Measurements from ENCODE around the gene GLYATL1.

GLYATL1 gene

GRCh38 chr11:58958500-58958899 lies 19.2 kb downstream of the GLYATL1 start:
- no peaks in the 10 kb centered on the region for H3K9me3 ChIP-seq (ENCODE audit: control insufficient read depth, insufficient read depth, low read length)
- peaks cover 13% of the 10 kb centered on the region for H3K4me1 ChIP-seq (ENCODE audit: control insufficient read depth, insufficient read depth, low read length)
- no peaks in the 10 kb centered on the region for H3K36me3 ChIP-seq (ENCODE audit: control insufficient read depth, insufficient read depth, low read length)
- peaks cover 8% of the 10 kb centered on the region for H3K27me3 ChIP-seq (ENCODE audit: control insufficient read depth, insufficient read depth, low read length)
- H3K4me3 ChIP-seq (ENCODE audit: low read depth, low read length) = no peak overlapping the region
- H3K9ac ChIP-seq (ENCODE audit: low read depth, low read length) = no peak overlapping the region

GRCh38 chr11:58963551-58964104 lies 24.3 kb downstream of the GLYATL1 start:
- H3K4me1 ChIP-seq (ENCODE audit: control insufficient read depth, insufficient read depth, low read length) = no peaks in the 10 kb centered on the region
- peak overlapping the region; percentile 56 for H3K4me3 ChIP-seq (ENCODE audit: low read depth, low read length)
- H3K27me3 ChIP-seq (ENCODE audit: control insufficient read depth, insufficient read depth, low read length) = peaks cover 55% of the 10 kb centered on the region
- H3K9ac ChIP-seq (ENCODE audit: low read depth, low read length) = no peak overlapping the region
- no peaks in the 10 kb centered on the region for H3K9me3 ChIP-seq (ENCODE audit: control insufficient read depth, insufficient read depth, low read length)
- no peaks in the 10 kb centered on the region for H3K36me3 ChIP-seq (ENCODE audit: control insufficient read depth, insufficient read depth, low read length)

- H3K4me3 ChIP-seq (ENCODE audit: low read depth, low read length) = no peak overlapping the region
- H3K36me3 ChIP-seq (ENCODE audit: control insufficient read depth, insufficient read depth, low read length) = no peaks in the 10 kb centered on the region
- no peaks in the 10 kb centered on the region for H3K9me3 ChIP-seq (ENCODE audit: control insufficient read depth, insufficient read depth, low read length)
- H3K27me3 ChIP-seq (ENCODE audit: control insufficient read depth, insufficient read depth, low read length) = peaks cover 67% of the 10 kb centered on the region
- no peak overlapping the region for H3K9ac ChIP-seq (ENCODE audit: low read depth, low read length)
- H3K4me1 ChIP-seq (ENCODE audit: control insufficient read depth, insufficient read depth, low read length) = no peaks in the 10 kb centered on the region
Observed at GRCh38 chr11:58965246-58965985, 26.1 kb downstream of the GLYATL1 start.

GRCh38 chr11:58968251-58968711 lies 29.0 kb downstream of the GLYATL1 start:
- no peaks in the 10 kb centered on the region for H3K9me3 ChIP-seq (ENCODE audit: control insufficient read depth, insufficient read depth, low read length)
- no peak overlapping the region for H3K9ac ChIP-seq (ENCODE audit: low read depth, low read length)
- peaks cover 60% of the 10 kb centered on the region for H3K27me3 ChIP-seq (ENCODE audit: control insufficient read depth, insufficient read depth, low read length)
- H3K4me1 ChIP-seq (ENCODE audit: control insufficient read depth, insufficient read depth, low read length) = no peaks in the 10 kb centered on the region
- no peaks in the 10 kb centered on the region for H3K36me3 ChIP-seq (ENCODE audit: control insufficient read depth, insufficient read depth, low read length)
- H3K4me3 ChIP-seq (ENCODE audit: low read depth, low read length) = peak overlapping the region; percentile 43

- H3K4me1 ChIP-seq (ENCODE audit: control insufficient read depth, insufficient read depth, low read length) = no peaks in the 10 kb centered on the region
- no peaks in the 10 kb centered on the region for H3K36me3 ChIP-seq (ENCODE audit: control insufficient read depth, insufficient read depth, low read length)
- H3K9me3 ChIP-seq (ENCODE audit: control insufficient read depth, insufficient read depth, low read length) = no peaks in the 10 kb centered on the region
- no peak overlapping the region for H3K4me3 ChIP-seq (ENCODE audit: low read depth, low read length)
- H3K9ac ChIP-seq (ENCODE audit: low read depth, low read length) = no peak overlapping the region
- no peaks in the 10 kb centered on the region for H3K27me3 ChIP-seq (ENCODE audit: control insufficient read depth, insufficient read depth, low read length)
Observed at GRCh38 chr11:58977470-58977869, 38.2 kb downstream of the GLYATL1 start.

GRCh38 chr11:58979222-58979621 lies 39.9 kb downstream of the GLYATL1 start:
- no peaks in the 10 kb centered on the region for H3K36me3 ChIP-seq (ENCODE audit: control insufficient read depth, insufficient read depth, low read length)
- no peak overlapping the region for H3K4me3 ChIP-seq (ENCODE audit: low read depth, low read length)
- H3K4me1 ChIP-seq (ENCODE audit: control insufficient read depth, insufficient read depth, low read length) = no peaks in the 10 kb centered on the region
- H3K9ac ChIP-seq (ENCODE audit: low read depth, low read length) = no peak overlapping the region
- no peaks in the 10 kb centered on the region for H3K27me3 ChIP-seq (ENCODE audit: control insufficient read depth, insufficient read depth, low read length)
- no peaks in the 10 kb centered on the region for H3K9me3 ChIP-seq (ENCODE audit: control insufficient read depth, insufficient read depth, low read length)

- no peaks in the 10 kb centered on the region for H3K4me1 ChIP-seq (ENCODE audit: control insufficient read depth, insufficient read depth, low read length)
- no peaks in the 10 kb centered on the region for H3K27me3 ChIP-seq (ENCODE audit: control insufficient read depth, insufficient read depth, low read length)
- no peak overlapping the region for H3K9ac ChIP-seq (ENCODE audit: low read depth, low read length)
- H3K36me3 ChIP-seq (ENCODE audit: control insufficient read depth, insufficient read depth, low read length) = no peaks in the 10 kb centered on the region
- no peaks in the 10 kb centered on the region for H3K9me3 ChIP-seq (ENCODE audit: control insufficient read depth, insufficient read depth, low read length)
- H3K4me3 ChIP-seq (ENCODE audit: low read depth, low read length) = no peak overlapping the region
Observed at GRCh38 chr11:58980159-58980843, 41.0 kb downstream of the GLYATL1 start.

GRCh38 chr11:58992489-58992888 lies 53.2 kb downstream of the GLYATL1 start:
- H3K4me1 ChIP-seq (ENCODE audit: control insufficient read depth, insufficient read depth, low read length) = no peaks in the 10 kb centered on the region
- H3K36me3 ChIP-seq (ENCODE audit: control insufficient read depth, insufficient read depth, low read length) = no peaks in the 10 kb centered on the region
- H3K4me3 ChIP-seq (ENCODE audit: low read depth, low read length) = no peak overlapping the region
- H3K9me3 ChIP-seq (ENCODE audit: control insufficient read depth, insufficient read depth, low read length) = no peaks in the 10 kb centered on the region
- no peak overlapping the region for H3K9ac ChIP-seq (ENCODE audit: low read depth, low read length)
- H3K27me3 ChIP-seq (ENCODE audit: control insufficient read depth, insufficient read depth, low read length) = no peaks in the 10 kb centered on the region

- Histone ChIP-seq H3K36me3 (ENCODE audit: control insufficient read depth, insufficient read depth, low read length) (no peaks in the 10 kb centered on the region), H3K4me1 (ENCODE audit: control insufficient read depth, insufficient read depth, low read length) (no peaks in the 10 kb centered on the region), H3K27me3 (ENCODE audit: control insufficient read depth, insufficient read depth, low read length) (no peaks in the 10 kb centered on the region), H3K4me3 (ENCODE audit: low read depth, low read length) (no peak overlapping the region), H3K9me3 (ENCODE audit: control insufficient read depth, insufficient read depth, low read length) (no peaks in the 10 kb centered on the region), H3K9ac (ENCODE audit: low read depth, low read length) (no peak overlapping the region)
Observed at GRCh38 chr11:58994171-58994570, 54.9 kb downstream of the GLYATL1 start.

- Histone ChIP-seq H3K27me3 (ENCODE audit: control insufficient read depth, insufficient read depth, low read length) (no peaks in the 10 kb centered on the region), H3K4me1 (ENCODE audit: control insufficient read depth, insufficient read depth, low read length) (no peaks in the 10 kb centered on the region), H3K4me3 (ENCODE audit: low read depth, low read length) (no peak overlapping the region), H3K9me3 (ENCODE audit: control insufficient read depth, insufficient read depth, low read length) (no peaks in the 10 kb centered on the region), H3K36me3 (ENCODE audit: control insufficient read depth, insufficient read depth, low read length) (no peaks in the 10 kb centered on the region), H3K9ac (ENCODE audit: low read depth, low read length) (no peak overlapping the region)
Observed at GRCh38 chr11:58998480-58999290, 59.4 kb downstream of the GLYATL1 start.

- H3K4me3 ChIP-seq (ENCODE audit: low read depth, low read length) = no peak overlapping the region
- no peak overlapping the region for H3K9ac ChIP-seq (ENCODE audit: low read depth, low read length)
- H3K27me3 ChIP-seq (ENCODE audit: control insufficient read depth, insufficient read depth, low read length) = no peaks in the 10 kb centered on the region
- no peaks in the 10 kb centered on the region for H3K9me3 ChIP-seq (ENCODE audit: control insufficient read depth, insufficient read depth, low read length)
- H3K4me1 ChIP-seq (ENCODE audit: control insufficient read depth, insufficient read depth, low read length) = no peaks in the 10 kb centered on the region
- H3K36me3 ChIP-seq (ENCODE audit: control insufficient read depth, insufficient read depth, low read length) = no peaks in the 10 kb centered on the region
Observed at GRCh38 chr11:58999291-58999680, 60.0 kb downstream of the GLYATL1 start.
